GM19099 (cell line): ENCODE measurements around the gene EMD.
A peak's percentile ranks its signal among the peaks of the same experiment; 100 is the strongest.

Experiments
- POLR2A ChIP-seq: IDR thresholded peaks from 3 replicates; pipeline ENCODE4 v1.6.1; 2011; ENCODE audit warnings: low read depth; ENCODE audit not compliant: insufficient read length; ENCODE audit errors: extremely low read depth

The EMD gene

GRCh38 chrX:154378059-154378798, 866 bp upstream of the EMD start:
- peak; percentile 68 for TF ChIP-seq POLR2A

GRCh38 chrX:154379569-154379951, 465 bp downstream of the EMD start:
- TF ChIP-seq POLR2A: no peak

GRCh38 chrX:154380153-154380552, 1.1 kb downstream of the EMD start:
- no peak for TF ChIP-seq POLR2A

- TF ChIP-seq POLR2A: no peak
These were observed 1.7 kb downstream of the EMD start for GRCh38 chrX:154380787-154381186.

GRCh38 chrX:154381271-154381670, 2.2 kb downstream of the EMD start:
- TF ChIP-seq POLR2A: no peak

GRCh38 chrX:154382483-154383069, 3.5 kb downstream of the EMD start:
- peak; percentile 19 for TF ChIP-seq POLR2A

- TF ChIP-seq POLR2A: no peak
These were observed 4.5 kb downstream of the EMD start for GRCh38 chrX:154383359-154384283.

GRCh38 chrX:154384284-154384892, 5.3 kb downstream of the EMD start:
- no peak for TF ChIP-seq POLR2A

- TF ChIP-seq POLR2A: peak; percentile 50
These were observed 18.1 kb downstream of the EMD start for GRCh38 chrX:154396973-154397887.

GRCh38 chrX:154397888-154398667, 19.0 kb downstream of the EMD start, which contains the start of gene RPL10:
Gene RPL10 (plus strand): TSS chrX:154398377. CDS start chrX:154398520, 143 bp downstream.
- peak; percentile 99 for TF ChIP-seq POLR2A

- TF ChIP-seq POLR2A: no peak
These were observed 19.8 kb downstream of the EMD start for GRCh38 chrX:154398668-154399526.
